Esophagus muscularis mucosa (tissue), 4 donors: ENCODE measurements around the gene COL12A1. TPM values are rescaled to one million over a fixed set of nuclear protein-coding genes. Genes with fewer than 3 reads are reported as not detected.

ENCODE experiments used
- DNase-seq: peaks from one replicate; pipeline ENCODE4 v3.0.0-alpha.2; 2017; ENCODE audit errors: extremely low spot score
- H3K27ac ChIP-seq, 4 donors: fragments of 200-600 bp; sonication (generic); replicated peaks in 1 of 4; 1 replicate in 3 of 4; 2 replicates in 1 of 4; pipeline ENCODE4 v1.5.1; 2016 to 2019; ENCODE audit warnings: mild to moderate bottlenecking in 1 of 4
- H3K27me3 ChIP-seq, 4 donors: fragments of 200-600 bp; sonication (generic); one replicate each; pipeline versions ENCODE4 v1.5.1 to v1.6.0; 2016 to 2019
- H3K36me3 ChIP-seq, 4 donors: fragments of 200-600 bp; sonication (generic); one replicate each; pipeline ENCODE4 v1.5.1; 2016 to 2019
- H3K4me1 ChIP-seq, 4 donors: fragments of 200-600 bp; sonication (generic); one replicate each; pipeline ENCODE4 v1.5.1; 2016 to 2019
- H3K4me3 ChIP-seq, 4 donors: fragments of 200-600 bp; sonication (generic); 1 replicate in 2 of 4; 2 replicates in 2 of 4; pipeline ENCODE4 v1.5.1; 2016 to 2019; ENCODE audit warnings: mild to moderate bottlenecking in 4 of 4, moderate library complexity in 1 of 4
- H3K9me3 ChIP-seq, 4 donors: fragments of 200-600 bp; sonication (generic); 1 replicate in 3 of 4; 2 replicates in 1 of 4; pipeline ENCODE4 v1.5.1; 2016 to 2019
- EP300 ChIP-seq: sonication (generic); formaldehyde crosslinking; IDR thresholded peaks from one replicate; pipeline ENCODE4 v1.6.1; 2017; ENCODE audit warnings: antibody characterized with exemption
- POLR2A ChIP-seq: fragments of 450-650 bp; IDR thresholded peaks from one replicate; pipeline ENCODE4 v1.6.1; 2017; ENCODE audit warnings: antibody characterized with exemption, moderate library complexity, mild to moderate bottlenecking, low read depth
- POLR2AphosphoS5 ChIP-seq, 2 donors: sonication (generic); formaldehyde crosslinking; IDR thresholded peaks; one replicate each; pipeline ENCODE4 v1.6.1; 2017; ENCODE audit warnings: antibody characterized with exemption in 2 of 2
- WGBS: methylation state at CpG from one replicate; pipeline ENCODE4 v1.1.5; 2018; 5-methylcytosine and 5-hydroxymethylcytosine counted together
- intact Hi-C: fragments of 100-400 bp; cut with DNase I; formaldehyde crosslinking; loops from one replicate; pipeline ENCODE4 v1.15.1; 2023
- total RNA-seq, 4 donors: library from RNA; depleted of rRNA; stranded (reverse); fragments of >200 nt; gene quantifications; one replicate each; pipeline versions ENCODE4 v1.1.0 to v1.2.1, GENCODE V29; 2016
- TF ChIP-seq, protein P1 (sequence below), 3 experiments: fragments of 200-600 bp in 2 of 3; fragments of 450-650 bp in 1 of 3; sonication (generic) in 2 of 3; IDR thresholded peaks; one replicate each; pipeline ENCODE4 v1.5.1; 2017 to 2019; ENCODE audit warnings: antibody characterized with exemption in 3 of 3, mild to moderate bottlenecking in 2 of 3, moderate library complexity in 1 of 3

The COL12A1 gene
- total RNA-seq, 4 donors from 2014 or later = 309 to 477 (median 376) TPM

- H3K27me3 ChIP-seq = no peaks in the 10 kb centered on the region
- H3K4me1 ChIP-seq = peaks cover 1 to 11% (median 8%) of the 10 kb centered on the region in 4 donors
- TF ChIP-seq POLR2A (no peak), EP300 (no peak), POLR2AphosphoS5 (IDR thresholded peaks at IDR 0.05) (no peak)
- TF ChIP-seq, protein P1, sequence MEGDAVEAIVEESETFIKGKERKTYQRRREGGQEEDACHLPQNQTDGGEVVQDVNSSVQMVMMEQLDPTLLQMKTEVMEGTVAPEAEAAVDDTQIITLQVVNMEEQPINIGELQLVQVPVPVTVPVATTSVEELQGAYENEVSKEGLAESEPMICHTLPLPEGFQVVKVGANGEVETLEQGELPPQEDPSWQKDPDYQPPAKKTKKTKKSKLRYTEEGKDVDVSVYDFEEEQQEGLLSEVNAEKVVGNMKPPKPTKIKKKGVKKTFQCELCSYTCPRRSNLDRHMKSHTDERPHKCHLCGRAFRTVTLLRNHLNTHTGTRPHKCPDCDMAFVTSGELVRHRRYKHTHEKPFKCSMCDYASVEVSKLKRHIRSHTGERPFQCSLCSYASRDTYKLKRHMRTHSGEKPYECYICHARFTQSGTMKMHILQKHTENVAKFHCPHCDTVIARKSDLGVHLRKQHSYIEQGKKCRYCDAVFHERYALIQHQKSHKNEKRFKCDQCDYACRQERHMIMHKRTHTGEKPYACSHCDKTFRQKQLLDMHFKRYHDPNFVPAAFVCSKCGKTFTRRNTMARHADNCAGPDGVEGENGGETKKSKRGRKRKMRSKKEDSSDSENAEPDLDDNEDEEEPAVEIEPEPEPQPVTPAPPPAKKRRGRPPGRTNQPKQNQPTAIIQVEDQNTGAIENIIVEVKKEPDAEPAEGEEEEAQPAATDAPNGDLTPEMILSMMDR (IDR thresholded peaks at IDR 0.05) = no peak
- no peaks in the 10 kb centered on the region for H3K36me3 ChIP-seq
- no peak overlapping the region for H3K4me3 ChIP-seq
- no peak overlapping the region for H3K27ac ChIP-seq
- intact Hi-C loops = no loop called here
- H3K9me3 ChIP-seq = no peaks in the 10 kb centered on the region
- no peak for DNase-seq
Measured at GRCh38 chr6:75222261-75222660, 16.4 kb upstream of the COL12A1 start.

GRCh38 chr6:75221116-75221515, 15.3 kb upstream of the COL12A1 start:
- DNase-seq = no peak
- H3K27ac ChIP-seq = no peak overlapping the region
- H3K9me3 ChIP-seq = no peaks in the 10 kb centered on the region
- TF ChIP-seq POLR2A = no peak
- TF ChIP-seq, protein P1 (IDR thresholded peaks at IDR 0.05) = no peak
- H3K4me3 ChIP-seq = no peak overlapping the region
- intact Hi-C loops = no loop called here
- H3K36me3 ChIP-seq = no peaks in the 10 kb centered on the region
- 87% methylated on average over 4 of the region's 4 CpGs for WGBS
- no peaks in the 10 kb centered on the region for H3K27me3 ChIP-seq
- H3K4me1 ChIP-seq = peaks cover 7 to 16% (median 13%) of the 10 kb centered on the region in 4 donors

DNA sequence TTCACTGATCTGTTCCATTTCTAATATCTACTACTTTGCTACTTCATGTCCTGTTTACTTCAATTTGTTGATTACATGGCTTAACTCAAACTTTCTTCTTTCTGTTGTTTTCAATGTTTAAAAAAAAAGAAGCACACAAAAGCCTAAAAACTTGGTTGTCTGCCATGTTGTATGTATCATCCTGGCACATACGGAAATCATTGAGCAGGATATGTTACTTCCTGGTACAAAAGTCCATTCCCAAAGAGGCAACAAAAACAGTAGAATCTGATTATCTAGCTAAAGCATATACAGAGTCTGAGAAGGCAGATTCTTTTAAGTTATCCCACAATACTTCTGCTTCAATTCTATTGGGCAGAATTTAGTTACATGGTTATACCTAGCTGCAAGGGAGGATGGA, 14.5 kb upstream of the COL12A1 start:
- no peak overlapping the region for H3K27ac ChIP-seq
- no peak overlapping the region for H3K4me3 ChIP-seq
- 64% methylated on average over 1 of the region's 1 CpG for WGBS
- no peaks in the 10 kb centered on the region for H3K9me3 ChIP-seq
- H3K4me1 ChIP-seq = peaks cover 7 to 16% (median 13%) of the 10 kb centered on the region in 4 donors
- no peaks in the 10 kb centered on the region for H3K36me3 ChIP-seq
- DNase-seq = no peak
- intact Hi-C loops = no loop called here
- H3K27me3 ChIP-seq = no peaks in the 10 kb centered on the region
- TF ChIP-seq POLR2A = no peak
- TF ChIP-seq, protein P1 (IDR thresholded peaks at IDR 0.05) = no peak
- TF ChIP-seq POLR2AphosphoS5 (IDR thresholded peaks at IDR 0.05) = no peak
- TF ChIP-seq EP300 = no peak

- Histone ChIP-seq H3K27me3 (no peaks in the 10 kb centered on the region), H3K36me3 (no peaks in the 10 kb centered on the region), H3K27ac (no peak overlapping the region), H3K4me3 (no peak overlapping the region), H3K9me3 (no peaks in the 10 kb centered on the region), H3K4me1 (peaks cover 7 to 16% (median 13%) of the 10 kb centered on the region in 4 donors)
- no peak for DNase-seq
- intact Hi-C loops = loop anchor here (10.0 kb wide), 1 partner anchor 874 kb away; no protein-coding TSS in a partner anchor
- TF ChIP-seq EP300 (no peak), POLR2A (no peak)
- TF ChIP-seq, protein P1 (IDR thresholded peaks at IDR 0.05) = no peak
- WGBS = 76% methylated on average over 3 of the region's 3 CpGs
Measured at GRCh38 chr6:75219263-75219662, 13.4 kb upstream of the COL12A1 start.

DNA sequence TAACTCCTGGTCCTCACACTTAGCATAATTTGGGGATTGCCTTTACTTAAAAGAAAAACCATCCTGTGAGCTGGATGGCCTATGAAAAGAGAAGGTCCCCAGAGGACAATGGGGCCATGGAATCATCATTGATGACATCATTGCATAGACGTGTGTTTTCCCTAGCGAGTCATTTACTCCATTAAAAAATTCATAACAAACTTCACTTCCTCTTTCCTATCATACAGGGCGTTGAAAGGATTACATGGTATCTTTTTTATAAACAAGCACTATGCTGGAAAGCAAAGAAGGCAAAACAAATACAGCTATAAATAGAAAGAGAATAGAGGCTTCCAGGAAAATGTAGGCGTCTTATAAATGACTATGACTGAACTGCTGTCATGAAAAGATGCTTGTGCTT, 11.3 kb upstream of the COL12A1 start:
- WGBS = 15% methylated on average over 4 of the region's 4 CpGs
- Histone ChIP-seq H3K36me3 (no peaks in the 10 kb centered on the region), H3K27me3 (no peaks in the 10 kb centered on the region), H3K4me3 (no peak overlapping the region), H3K9me3 (no peaks in the 10 kb centered on the region), H3K27ac (no peak overlapping the region), H3K4me1 (peaks cover 7 to 16% (median 14%) of the 10 kb centered on the region in 4 donors)
- TF ChIP-seq POLR2A = no peak
- TF ChIP-seq POLR2AphosphoS5 (IDR thresholded peaks at IDR 0.05) = no peak
- TF ChIP-seq EP300 = no peak
- TF ChIP-seq, protein P1 (IDR thresholded peaks at IDR 0.05) = no peak
- intact Hi-C loops = loop anchor here (10.0 kb wide), 1 partner anchor 872 kb away; no protein-coding TSS in a partner anchor
- no peak for DNase-seq
